OCI-LY1 (cell line): ENCODE results near the gene TXNL4A.

Source experiments
- EZH2 ChIP-seq: fragments of 200-600 bp; sonication (generic), shearing (Covaris generic); IDR thresholded peaks from 2 replicates; pipeline ENCODE4 v1.8.0; 2017; ENCODE audit warnings: borderline replicate concordance, mixed run types, mild to moderate bottlenecking, antibody characterized with exemption, low read length, moderate library complexity, mixed read lengths
- TF ChIP-seq, protein P1 (sequence below): fragments of 200-600 bp; sonication (generic), shearing (Covaris generic); IDR thresholded peaks from 2 replicates; pipeline ENCODE4 v1.5.1; 2017; ENCODE audit warnings: mild to moderate bottlenecking, antibody characterized with exemption, low read length, moderate library complexity, mixed read lengths

DNA sequence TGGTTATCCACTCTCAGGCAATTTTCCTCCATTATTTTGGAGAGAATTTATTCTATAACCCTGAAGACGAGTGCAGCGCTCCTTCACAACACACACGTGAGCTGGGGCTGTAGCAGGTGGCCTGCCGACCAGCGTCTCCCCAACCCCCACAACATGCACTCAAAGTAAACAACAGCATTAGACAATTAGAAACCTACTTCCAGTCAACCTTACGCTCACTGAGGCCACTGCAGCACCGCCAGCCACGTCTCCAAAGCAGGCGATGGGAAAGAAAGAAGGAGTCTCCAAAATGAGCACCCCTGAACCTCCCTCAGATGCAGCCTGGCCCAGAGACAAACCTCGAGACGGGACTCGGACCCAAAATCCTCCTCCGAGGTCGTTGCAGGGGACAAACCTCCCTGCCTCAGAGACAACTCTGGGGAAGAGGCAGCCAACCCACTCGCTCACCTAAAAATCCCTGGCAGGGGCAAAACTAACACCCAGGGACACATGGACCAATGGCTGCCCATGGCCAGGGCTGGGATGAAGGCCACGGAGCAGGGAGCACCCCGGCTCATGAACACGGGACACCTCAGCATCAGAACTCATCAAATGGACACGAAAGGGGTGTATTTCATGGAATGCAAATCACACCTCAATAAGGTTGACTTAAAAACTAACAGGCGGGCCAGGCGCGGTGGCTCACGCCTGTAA, 39.5 kb downstream of the TXNL4A start:
- TF ChIP-seq, protein P1, sequence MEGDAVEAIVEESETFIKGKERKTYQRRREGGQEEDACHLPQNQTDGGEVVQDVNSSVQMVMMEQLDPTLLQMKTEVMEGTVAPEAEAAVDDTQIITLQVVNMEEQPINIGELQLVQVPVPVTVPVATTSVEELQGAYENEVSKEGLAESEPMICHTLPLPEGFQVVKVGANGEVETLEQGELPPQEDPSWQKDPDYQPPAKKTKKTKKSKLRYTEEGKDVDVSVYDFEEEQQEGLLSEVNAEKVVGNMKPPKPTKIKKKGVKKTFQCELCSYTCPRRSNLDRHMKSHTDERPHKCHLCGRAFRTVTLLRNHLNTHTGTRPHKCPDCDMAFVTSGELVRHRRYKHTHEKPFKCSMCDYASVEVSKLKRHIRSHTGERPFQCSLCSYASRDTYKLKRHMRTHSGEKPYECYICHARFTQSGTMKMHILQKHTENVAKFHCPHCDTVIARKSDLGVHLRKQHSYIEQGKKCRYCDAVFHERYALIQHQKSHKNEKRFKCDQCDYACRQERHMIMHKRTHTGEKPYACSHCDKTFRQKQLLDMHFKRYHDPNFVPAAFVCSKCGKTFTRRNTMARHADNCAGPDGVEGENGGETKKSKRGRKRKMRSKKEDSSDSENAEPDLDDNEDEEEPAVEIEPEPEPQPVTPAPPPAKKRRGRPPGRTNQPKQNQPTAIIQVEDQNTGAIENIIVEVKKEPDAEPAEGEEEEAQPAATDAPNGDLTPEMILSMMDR = no peak
- TF ChIP-seq EZH2 = no peak
